NT2/D1 (cell line): Measurements from ENCODE around the gene SYNDIG1L.
"Not testable (repeated sequence)": the region's sequence is repeated elsewhere in the genome, so short reads cannot be mapped to it uniquely, and the experiment has no call there.

Experiments used
- DNase-seq: peaks from one replicate; pipeline ENCODE4 v3.0.0-alpha.2; 2011; ENCODE audit warnings: low read depth, low spot score
- H3K27me3 ChIP-seq: 2 replicates; pipeline ENCODE4 v1.6.0; 2011; ENCODE audit warnings: mild to moderate bottlenecking; ENCODE audit not compliant: insufficient read length, insufficient read depth
- H3K36me3 ChIP-seq: 2 replicates; pipeline ENCODE4 v1.6.1; 2011; ENCODE audit warnings: mild to moderate bottlenecking, low read length, mixed read lengths; ENCODE audit not compliant: insufficient read depth, insufficient read length
- H3K4me1 ChIP-seq: 2 replicates; pipeline ENCODE4 v1.5.1; 2011; ENCODE audit not compliant: insufficient read depth, insufficient read length
- H3K4me3 ChIP-seq: 2 replicates; pipeline ENCODE4 v1.5.1; 2011; ENCODE audit warnings: low read depth; ENCODE audit not compliant: insufficient read length
- H3K9ac ChIP-seq: 2 replicates; pipeline ENCODE4 v1.6.0; 2011; ENCODE audit warnings: low read depth; ENCODE audit not compliant: insufficient read length
- H3K9me3 ChIP-seq: 2 replicates; pipeline ENCODE4 v1.5.1; 2011; ENCODE audit warnings: mild to moderate bottlenecking, low read length; ENCODE audit not compliant: insufficient read depth
- SUZ12 ChIP-seq: IDR thresholded peaks from 2 replicates; pipeline ENCODE4 v1.6.1; 2011; ENCODE audit not compliant: insufficient read length, insufficient read depth; ENCODE audit errors: extremely low read depth
- YY1 ChIP-seq: IDR thresholded peaks from 2 replicates; pipeline ENCODE4 v1.6.1; 2011; ENCODE audit not compliant: insufficient read length, insufficient read depth
- ZNF274 ChIP-seq: IDR thresholded peaks from 2 replicates; pipeline ENCODE4 v1.6.1; 2011; ENCODE audit warnings: mild to moderate bottlenecking, low read depth, low read length

The SYNDIG1L gene

GRCh38 chr14:74392616-74393570 is 33.1 kb downstream of the SYNDIG1L start:
- Histone ChIP-seq H3K27me3 (no peaks in the 10 kb centered on the region), H3K4me1 (peaks cover 3% of the 10 kb centered on the region)
- DNase-seq: no peak

DNA sequence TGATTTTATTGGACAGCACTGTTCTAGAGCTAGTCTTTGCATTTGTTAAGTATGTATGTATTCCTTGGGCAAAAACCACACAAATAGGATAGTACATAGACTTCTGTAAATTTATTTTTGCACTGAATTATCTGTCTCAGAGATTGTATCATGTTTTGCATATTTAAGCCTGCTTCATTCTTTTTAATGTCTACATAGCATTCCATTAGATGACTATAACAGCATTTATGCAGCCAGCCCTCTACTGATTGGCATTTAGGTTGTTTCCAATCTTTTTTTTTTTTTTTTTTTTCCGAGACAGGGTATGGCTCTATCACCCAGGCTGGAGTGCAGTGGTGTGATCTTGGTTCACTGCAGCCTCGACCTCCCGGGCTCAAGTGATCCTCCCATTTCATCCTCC is 34.5 kb downstream of the SYNDIG1L start:
- no peaks in the 10 kb centered on the region for H3K27me3 ChIP-seq
- no peak for DNase-seq

More at GRCh38 chr14:74392616-74393570, 33.1 kb downstream of the SYNDIG1L start:
- no peaks in the 10 kb centered on the region for H3K9me3 ChIP-seq
- H3K4me3 ChIP-seq: no peak overlapping the region
- TF ChIP-seq YY1 (no peak), SUZ12 (no peak), ZNF274 (no peak)
- H3K36me3 ChIP-seq: no peaks in the 10 kb centered on the region
- H3K9ac ChIP-seq: no peak overlapping the region

GRCh38 chr14:74390505-74390904 is 35.5 kb downstream of the SYNDIG1L start:
- H3K9me3 ChIP-seq, H3K27me3 ChIP-seq, H3K9ac ChIP-seq, H3K4me1 ChIP-seq, H3K36me3 ChIP-seq, H3K4me3 ChIP-seq, DNase-seq: not testable (repeated sequence)

More for the DNA sequence above, 34.5 kb downstream of the SYNDIG1L start:
- Histone ChIP-seq H3K4me1 (peaks cover 3% of the 10 kb centered on the region), H3K9me3 (no peaks in the 10 kb centered on the region), H3K36me3 (no peaks in the 10 kb centered on the region), H3K9ac (no peak overlapping the region), H3K4me3 (no peak overlapping the region)
- TF ChIP-seq ZNF274: no peak
- no peak for TF ChIP-seq YY1

DNA sequence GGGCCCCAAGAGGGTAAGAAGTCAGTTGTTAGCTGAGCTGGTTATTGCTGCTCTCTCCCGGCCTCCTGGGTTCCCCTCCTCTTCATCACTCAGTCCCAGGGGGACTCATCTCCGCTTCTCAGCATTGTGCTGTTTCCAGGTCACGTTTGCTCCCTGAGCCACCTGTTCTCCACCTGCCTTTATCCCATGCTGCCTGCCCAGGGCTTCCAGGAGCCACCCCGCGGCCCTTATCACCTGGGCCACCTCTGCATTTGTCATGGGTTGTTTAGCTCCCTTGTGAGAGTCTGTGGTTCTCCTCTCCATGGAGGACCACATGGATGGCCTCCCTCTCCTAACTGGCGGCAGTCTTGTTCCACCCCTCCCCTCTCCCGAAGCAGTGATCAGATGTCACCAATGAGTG is 36.0 kb downstream of the SYNDIG1L start:
- Histone ChIP-seq H3K4me3 (no peak overlapping the region), H3K9ac (no peak overlapping the region), H3K4me1 (no peaks in the 10 kb centered on the region), H3K27me3 (no peaks in the 10 kb centered on the region), H3K36me3 (no peaks in the 10 kb centered on the region), H3K9me3 (no peaks in the 10 kb centered on the region)
- no peak for DNase-seq
- TF ChIP-seq ZNF274 (no peak), YY1 (no peak)

DNA sequence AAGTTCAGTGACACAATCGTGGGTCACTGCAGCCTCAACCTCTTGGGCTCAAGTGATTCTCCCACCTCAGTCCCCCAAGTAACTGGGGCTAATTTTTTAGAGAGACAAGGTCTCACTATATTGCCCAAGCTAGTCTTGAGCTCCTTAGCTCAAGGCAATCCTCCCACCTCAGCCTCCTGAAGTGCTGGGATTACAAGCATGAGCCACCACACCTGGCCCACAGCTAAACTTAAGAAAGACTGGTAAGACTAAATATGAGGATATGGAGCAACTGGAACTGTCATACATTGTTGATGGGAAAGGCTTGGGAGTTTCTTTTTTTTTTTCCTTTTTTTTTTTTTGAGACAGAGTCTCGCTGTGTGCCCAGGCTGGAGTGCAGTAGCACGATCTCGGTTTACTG is 43.8 kb downstream of the SYNDIG1L start:
- Histone ChIP-seq H3K4me3 (no peak overlapping the region), H3K27me3 (no peaks in the 10 kb centered on the region), H3K36me3 (no peaks in the 10 kb centered on the region), H3K4me1 (no peaks in the 10 kb centered on the region), H3K9ac (no peak overlapping the region), H3K9me3 (no peaks in the 10 kb centered on the region)
- TF ChIP-seq SUZ12: no peak
- TF ChIP-seq YY1: no peak
- no peak for TF ChIP-seq ZNF274
- DNase-seq: no peak

GRCh38 chr14:74381571-74381970 is 44.4 kb downstream of the SYNDIG1L start:
- not testable (repeated sequence) for H3K36me3 ChIP-seq, H3K9ac ChIP-seq, H3K4me1 ChIP-seq, H3K27me3 ChIP-seq, H3K4me3 ChIP-seq, DNase-seq, H3K9me3 ChIP-seq

DNA sequence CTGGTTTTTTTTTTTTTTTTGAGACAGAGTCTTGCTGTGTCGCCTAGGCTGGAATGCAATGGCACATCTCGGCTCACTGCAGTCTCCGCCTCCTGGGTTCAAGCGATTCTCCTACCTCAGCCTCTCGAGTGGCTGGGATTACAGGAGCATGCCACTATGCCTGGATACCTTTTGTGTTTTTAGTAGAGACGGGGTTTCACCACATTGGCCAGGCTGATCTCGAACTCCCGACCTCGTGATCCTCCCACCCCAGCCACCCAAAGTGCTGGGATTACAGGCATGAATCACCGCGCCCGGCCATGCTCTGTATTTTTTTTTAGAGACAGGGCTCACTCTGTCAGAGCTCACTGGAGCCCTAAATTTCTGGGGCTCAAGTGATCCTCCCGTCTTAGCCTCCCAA is 45.2 kb downstream of the SYNDIG1L start:
- H3K9ac ChIP-seq: no peak overlapping the region
- H3K4me3 ChIP-seq: no peak overlapping the region
- H3K9me3 ChIP-seq: no peaks in the 10 kb centered on the region
- H3K27me3 ChIP-seq: no peaks in the 10 kb centered on the region
- H3K4me1 ChIP-seq: no peaks in the 10 kb centered on the region
- no peak for DNase-seq
- no peak for TF ChIP-seq YY1
- no peak for TF ChIP-seq SUZ12
- no peaks in the 10 kb centered on the region for H3K36me3 ChIP-seq

GRCh38 chr14:74380172-74380571 is 45.8 kb downstream of the SYNDIG1L start:
- Histone ChIP-seq H3K4me3 (no peak overlapping the region), H3K4me1 (no peaks in the 10 kb centered on the region), H3K9me3 (no peaks in the 10 kb centered on the region), H3K27me3 (no peaks in the 10 kb centered on the region), H3K36me3 (no peaks in the 10 kb centered on the region), H3K9ac (no peak overlapping the region)
- no peak for TF ChIP-seq SUZ12
- TF ChIP-seq YY1: no peak
- no peak for TF ChIP-seq ZNF274
- no peak for DNase-seq
